ENCODE measurements around the gene ANO3.

The ANO3 gene

GRCh38 chr11:26710489-26710888 lies 378.6 kb downstream of the ANO3 start:
- no peak for DNase-seq (ENCODE audit: low spot score)

GRCh38 chr11:26712497-26712896 lies 380.6 kb downstream of the ANO3 start:
- no peak for DNase-seq (ENCODE audit: low spot score)
